GM12874 (cell line): Measurements from ENCODE around the gene ATG10.
A peak's percentile ranks its signal among the peaks of the same experiment; 100 is the strongest.

Experiments
- TF ChIP-seq, protein P1 (sequence below): IDR thresholded peaks from 2 replicates; pipeline ENCODE4 v1.5.1; 2011; ENCODE audit warnings: low read depth, mild to moderate bottlenecking, control low read depth, low read length, moderate library complexity; ENCODE audit not compliant: insufficient read depth

Gene ATG10

GRCh38 chr5:82211855-82212572 is 240.2 kb downstream of the ATG10 start:
- TF ChIP-seq, protein P1, sequence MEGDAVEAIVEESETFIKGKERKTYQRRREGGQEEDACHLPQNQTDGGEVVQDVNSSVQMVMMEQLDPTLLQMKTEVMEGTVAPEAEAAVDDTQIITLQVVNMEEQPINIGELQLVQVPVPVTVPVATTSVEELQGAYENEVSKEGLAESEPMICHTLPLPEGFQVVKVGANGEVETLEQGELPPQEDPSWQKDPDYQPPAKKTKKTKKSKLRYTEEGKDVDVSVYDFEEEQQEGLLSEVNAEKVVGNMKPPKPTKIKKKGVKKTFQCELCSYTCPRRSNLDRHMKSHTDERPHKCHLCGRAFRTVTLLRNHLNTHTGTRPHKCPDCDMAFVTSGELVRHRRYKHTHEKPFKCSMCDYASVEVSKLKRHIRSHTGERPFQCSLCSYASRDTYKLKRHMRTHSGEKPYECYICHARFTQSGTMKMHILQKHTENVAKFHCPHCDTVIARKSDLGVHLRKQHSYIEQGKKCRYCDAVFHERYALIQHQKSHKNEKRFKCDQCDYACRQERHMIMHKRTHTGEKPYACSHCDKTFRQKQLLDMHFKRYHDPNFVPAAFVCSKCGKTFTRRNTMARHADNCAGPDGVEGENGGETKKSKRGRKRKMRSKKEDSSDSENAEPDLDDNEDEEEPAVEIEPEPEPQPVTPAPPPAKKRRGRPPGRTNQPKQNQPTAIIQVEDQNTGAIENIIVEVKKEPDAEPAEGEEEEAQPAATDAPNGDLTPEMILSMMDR = no peak

GRCh38 chr5:82217917-82218316 is 246.1 kb downstream of the ATG10 start:
- TF ChIP-seq, protein P1 = no peak

- TF ChIP-seq, protein P1 = no peak
Observed at GRCh38 chr5:82218374-82219156, 246.7 kb downstream of the ATG10 start.

- TF ChIP-seq, protein P1 = no peak
Observed at GRCh38 chr5:82221020-82221419, 249.2 kb downstream of the ATG10 start.

DNA sequence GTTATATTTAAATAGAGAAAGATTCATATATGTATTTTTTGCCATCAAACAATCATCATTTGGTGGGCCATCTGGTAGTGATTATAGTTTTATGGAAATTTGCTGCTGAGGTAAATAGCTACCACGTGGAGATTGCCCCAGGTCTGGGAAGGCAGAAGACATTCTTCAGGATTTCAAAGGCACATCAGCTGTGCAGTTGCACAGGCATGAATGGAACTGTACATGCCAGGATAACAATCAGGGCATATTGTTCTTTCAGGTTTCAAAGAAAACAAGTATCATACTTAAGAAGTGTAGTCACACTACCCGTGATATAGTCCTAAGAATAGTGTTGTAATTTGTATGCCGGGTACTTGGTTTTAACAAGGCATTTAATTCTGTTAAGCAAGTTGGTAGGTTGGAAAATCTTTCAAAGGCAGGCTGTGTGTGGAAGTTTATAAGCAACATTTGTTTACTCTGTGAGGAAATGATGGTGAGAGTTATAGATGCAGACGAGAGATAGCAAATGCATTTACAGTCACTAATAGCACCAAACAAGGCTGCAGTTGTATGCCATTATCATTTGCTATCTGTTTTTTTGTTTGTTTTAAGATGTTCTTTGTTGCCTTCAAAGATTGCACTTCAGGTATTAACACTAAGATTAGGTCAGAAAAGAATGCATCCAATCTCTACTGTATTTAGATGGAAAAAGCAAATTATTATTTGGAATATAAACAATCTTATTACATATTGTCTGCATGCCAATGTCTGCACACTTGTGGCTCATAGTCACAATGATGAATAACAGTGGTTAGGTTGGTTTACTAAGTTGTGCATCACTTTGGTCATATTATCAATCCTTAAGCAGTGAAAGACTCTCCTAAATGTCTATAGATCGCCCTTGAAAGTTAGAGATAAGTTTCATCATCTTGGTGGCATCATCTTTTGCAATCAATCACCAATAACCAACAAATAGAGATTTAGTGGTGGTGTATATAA is 251.1 kb downstream of the ATG10 start:
- TF ChIP-seq, protein P1 = no peak

DNA sequence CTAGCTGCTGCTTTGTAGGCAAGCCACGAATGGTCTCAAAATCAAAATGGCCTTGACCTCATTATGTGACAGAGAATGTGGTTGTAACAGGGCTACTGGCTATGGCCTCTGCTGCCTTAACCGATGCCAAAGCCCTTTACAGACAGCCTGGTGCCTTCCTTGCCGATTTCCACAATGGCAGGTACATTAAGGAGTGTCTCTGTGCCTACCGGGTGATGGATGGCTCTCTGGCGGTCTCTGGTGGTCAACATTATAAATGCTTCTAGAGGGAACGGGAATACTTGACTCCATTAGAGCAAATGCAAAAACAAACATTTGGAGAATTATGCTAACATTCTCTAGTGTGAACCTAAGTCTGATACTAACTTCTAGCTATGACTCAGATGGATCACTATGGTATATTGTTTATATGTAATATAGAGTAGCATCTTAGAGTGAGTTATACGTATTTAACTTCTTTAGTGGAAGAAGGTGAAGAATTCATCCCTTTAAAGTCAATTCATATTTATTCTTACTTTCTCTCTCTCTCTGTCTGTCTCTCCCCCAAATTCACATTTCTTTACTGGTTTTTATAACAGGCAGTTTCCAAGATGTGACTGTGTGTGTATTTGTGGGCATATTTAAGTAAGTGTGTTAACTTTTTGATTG is 253.8 kb downstream of the ATG10 start:
- TF ChIP-seq, protein P1 = peak; percentile 76

GRCh38 chr5:82234885-82235284 is 263.1 kb downstream of the ATG10 start:
- TF ChIP-seq, protein P1 = no peak
